GM11168 (cell line): ENCODE data around the gene TOX3.

ENCODE experiments used
- in situ Hi-C: fragments of 300-500 bp; cut with MboI; formaldehyde crosslinking; loops from one replicate; pipeline ENCODE4 v1.12.0; 2022; ENCODE audit warnings: low sequenced_read_pairs; ENCODE audit not compliant: unreplicated experiment

TOX3 gene

DNA sequence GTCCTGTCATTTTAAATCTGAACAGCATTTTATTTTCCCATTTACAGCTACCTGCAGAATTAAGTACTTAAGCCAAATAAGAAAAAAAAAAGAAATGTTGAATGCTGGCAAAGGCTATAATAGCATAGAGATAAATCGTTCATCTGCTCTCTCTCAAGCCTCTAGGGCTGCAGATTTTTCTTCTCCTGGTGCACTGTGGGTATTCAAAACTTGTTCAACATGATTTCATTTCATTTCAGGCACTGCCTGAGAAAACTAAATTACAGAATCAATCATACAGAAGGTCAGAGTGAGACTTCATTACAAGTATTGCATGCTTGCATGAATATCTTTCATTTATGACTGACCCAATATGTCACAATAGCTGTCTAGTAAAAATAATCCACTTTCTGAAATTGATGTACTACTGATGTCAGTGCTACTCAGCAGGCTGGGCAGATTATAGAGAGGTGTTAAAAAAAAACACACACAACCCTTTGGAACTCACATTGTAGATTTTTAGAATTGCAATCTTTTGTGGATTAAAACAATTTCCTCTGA, 86.2 kb downstream of the TOX3 start:
- in situ Hi-C loops = no loop called here

DNA sequence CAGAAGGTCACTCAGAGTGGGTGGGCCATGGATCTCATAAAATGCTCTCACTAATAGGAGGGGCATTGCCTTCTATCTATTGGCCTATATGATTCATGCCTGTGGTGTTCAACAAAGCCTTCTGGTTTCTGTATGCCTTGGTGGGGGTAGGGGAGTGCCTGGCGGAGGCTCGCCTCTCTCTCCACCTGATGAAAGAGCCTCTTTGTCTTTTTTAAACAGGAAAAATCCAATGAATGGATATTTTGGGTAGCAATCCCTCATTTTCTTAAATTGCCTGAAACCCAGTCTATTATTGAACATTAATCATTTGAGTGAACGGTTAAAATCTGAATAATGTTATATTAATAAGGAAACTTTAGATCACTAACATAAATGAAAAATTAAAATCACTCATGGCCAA, 90.6 kb downstream of the TOX3 start:
- in situ Hi-C loops = no loop called here

DNA sequence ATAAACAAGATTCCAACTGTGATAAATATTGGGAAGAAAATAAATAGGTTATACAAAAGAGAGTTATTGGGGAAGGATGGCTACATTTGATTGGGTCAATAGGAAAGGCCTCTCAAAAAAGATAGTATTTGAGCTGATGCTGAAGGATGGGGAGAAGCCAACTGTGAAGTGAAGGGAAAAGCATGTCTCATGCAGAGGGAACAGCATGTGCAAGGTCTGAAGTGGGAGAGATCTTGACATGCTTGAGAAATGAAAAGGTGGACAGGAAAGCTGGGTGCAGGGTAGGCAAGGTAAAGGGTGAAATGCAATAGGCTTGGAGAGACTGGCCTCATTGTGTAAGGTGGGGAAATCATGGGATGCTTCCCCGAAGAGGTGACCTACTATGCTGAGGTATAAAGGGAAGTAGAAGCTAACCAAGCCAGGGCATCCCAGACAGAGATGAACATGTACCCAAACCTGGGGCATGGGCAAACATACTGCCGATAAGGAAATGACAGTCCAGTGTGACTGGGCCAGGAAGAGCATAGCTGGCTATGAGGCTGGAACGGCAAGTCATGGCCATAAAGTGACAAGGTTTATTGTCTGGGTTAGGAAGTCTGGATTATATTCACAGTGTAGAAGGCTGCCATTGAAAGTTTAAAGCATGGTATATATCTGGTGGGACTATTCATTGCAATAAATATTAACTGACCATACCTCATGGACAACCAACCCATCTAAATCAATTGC, 91.2 kb downstream of the TOX3 start:
- in situ Hi-C loops = no loop called here

DNA sequence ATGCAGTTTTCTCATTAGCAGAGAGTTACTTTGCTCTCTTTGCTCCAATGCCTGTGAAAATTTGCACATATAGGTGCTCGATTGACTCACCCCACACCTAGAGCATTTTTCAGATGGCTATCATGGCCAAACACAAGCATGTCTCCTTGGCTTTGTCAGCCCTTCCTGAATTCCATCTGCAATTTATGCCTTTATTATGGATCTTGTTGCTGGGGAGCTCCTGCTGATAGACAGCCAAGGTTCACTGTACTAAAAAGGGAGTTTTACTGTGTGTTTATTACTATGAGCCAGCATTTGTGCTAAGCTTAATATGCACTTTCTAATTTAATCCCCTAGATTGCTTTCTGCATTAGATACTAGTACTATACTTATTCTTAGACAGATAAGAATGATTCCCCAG, 93.3 kb downstream of the TOX3 start:
- in situ Hi-C loops = no loop called here

DNA sequence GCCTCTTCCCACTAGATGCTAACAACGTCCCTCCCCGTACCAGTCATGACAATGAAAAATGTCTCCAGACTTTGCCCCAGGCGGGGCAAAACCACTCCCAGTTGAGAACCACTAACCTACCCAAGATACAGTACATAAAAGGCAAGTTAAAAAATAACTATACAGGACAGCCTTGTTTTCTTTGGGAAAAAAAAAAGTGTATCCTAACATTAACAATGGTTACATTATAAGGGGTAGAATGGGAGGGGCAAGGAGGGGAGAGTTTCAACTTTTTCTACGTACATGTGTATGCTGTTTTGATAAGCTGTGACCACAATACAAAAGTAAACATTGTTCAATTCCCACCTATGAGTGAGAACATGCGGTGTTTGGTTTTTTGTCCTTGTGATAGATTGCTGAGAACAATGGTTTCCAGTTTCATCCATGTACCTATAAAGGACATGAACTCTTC, 94.9 kb downstream of the TOX3 start:
- in situ Hi-C loops = no loop called here

DNA sequence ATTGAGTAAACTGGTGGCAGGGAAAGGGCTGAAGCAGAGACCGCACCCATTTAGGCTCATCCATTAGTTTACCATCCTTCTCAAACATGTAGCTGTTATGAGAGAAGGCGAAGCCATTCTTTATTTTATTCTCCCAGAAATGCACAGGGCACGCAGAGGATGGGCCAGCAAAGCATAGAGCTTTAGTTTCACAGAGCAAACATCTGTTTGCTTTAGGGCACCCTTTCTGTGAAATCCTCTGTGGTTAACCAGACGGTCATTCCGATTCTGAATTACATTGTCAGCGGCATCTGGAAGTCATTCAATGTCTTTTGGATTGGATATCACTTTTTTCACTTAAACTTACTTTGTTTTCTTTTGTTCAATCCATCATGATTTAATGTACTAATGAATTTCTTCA, 96.0 kb downstream of the TOX3 start:
- in situ Hi-C loops = no loop called here

DNA sequence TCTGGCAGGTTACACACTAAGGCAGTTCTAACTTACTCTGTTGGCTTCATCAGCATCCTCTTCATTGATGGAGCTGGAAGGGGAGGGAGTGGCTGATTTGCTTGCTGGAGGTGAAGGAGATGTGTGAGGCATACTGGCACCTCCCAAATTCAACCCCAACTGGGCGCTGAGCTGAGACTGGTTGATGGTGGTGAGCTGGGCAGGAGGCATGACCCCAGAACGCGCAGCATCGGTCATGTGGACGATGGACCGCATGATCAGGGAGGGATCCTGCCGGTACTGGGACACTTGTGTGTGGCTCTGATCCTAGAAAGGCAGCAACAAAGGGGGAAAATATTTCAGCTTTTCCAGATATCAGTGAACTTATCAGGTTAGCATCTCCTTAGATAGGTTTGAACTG, 96.7 kb downstream of the TOX3 start:
- in situ Hi-C loops = no loop called here

DNA sequence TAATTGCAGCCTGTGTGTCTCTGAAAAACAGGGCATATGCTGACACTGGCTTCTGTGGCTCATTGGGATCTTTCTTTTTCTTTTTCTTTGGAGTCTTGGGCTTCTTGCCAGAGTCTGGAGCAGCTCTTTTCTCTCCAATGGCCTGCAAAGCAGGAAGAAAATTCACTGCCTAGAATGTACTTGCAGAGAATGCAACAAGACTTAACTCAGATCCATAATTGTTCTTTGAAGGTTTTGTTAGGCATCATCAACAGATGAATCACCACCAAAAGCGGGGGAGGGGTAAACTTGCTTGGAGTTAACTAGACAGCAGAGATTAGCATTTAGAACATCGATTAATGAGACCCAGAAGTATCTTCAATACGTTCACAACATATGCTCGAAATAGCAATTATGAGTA, 100.9 kb downstream of the TOX3 start:
- in situ Hi-C loops = no loop called here

DNA sequence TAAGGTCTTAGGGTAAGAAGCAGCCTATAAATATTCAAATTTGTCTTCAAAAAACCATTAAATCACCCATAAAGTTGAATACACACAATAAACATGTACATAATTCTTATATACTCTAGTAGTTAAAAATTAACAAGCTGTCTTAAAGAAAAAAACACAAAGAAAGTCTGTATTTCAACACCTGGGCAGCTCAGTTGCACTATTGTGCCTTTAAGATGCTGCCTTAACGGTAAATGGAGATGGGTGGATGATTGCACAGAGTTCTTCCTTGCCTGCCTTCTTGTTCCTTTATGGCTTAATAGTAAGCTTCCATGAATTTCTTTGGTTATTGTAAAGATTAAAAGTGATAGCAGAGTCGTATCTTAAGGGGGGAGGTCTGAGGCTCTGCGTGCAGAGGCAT, 105.1 kb downstream of the TOX3 start:
- in situ Hi-C loops = no loop called here

DNA sequence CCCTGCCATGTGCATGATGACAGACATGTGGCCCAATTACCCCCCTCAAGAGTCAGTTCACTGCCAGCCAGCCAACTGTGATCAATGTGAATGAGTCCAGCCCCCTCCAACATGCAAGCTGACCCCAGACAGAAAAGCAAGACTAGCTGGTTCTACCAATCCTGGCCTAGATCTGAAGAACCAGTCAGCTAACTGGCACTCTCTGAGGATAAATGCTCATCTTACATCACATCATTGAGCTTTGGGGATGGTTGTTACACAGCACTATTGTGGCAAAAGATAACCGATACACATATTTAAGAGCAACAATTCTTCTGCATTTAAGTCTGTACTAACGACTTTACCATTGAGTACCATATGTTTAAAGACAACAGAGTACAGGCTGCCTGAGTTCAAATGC, 106.7 kb downstream of the TOX3 start:
- in situ Hi-C loops = no loop called here

DNA sequence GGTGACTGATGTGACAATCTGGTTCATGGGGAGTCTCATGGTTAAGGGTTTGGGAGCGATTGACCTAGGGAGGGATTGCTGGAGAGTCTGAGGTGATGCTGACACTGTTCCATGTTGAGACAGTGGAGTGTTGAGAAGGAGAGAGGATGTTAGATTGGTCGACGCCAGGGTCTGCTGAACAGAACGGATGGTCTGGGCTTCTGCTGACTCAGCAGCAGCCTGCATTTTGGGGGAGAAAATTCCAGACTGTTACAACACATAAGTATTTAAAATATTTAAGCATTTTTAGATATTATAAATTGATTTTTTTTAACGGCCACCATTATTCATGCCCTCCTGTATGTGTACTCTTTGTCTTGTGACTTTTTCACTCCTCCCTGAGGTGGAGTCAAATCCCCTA, 107.2 kb downstream of the TOX3 start:
- in situ Hi-C loops = no loop called here

DNA sequence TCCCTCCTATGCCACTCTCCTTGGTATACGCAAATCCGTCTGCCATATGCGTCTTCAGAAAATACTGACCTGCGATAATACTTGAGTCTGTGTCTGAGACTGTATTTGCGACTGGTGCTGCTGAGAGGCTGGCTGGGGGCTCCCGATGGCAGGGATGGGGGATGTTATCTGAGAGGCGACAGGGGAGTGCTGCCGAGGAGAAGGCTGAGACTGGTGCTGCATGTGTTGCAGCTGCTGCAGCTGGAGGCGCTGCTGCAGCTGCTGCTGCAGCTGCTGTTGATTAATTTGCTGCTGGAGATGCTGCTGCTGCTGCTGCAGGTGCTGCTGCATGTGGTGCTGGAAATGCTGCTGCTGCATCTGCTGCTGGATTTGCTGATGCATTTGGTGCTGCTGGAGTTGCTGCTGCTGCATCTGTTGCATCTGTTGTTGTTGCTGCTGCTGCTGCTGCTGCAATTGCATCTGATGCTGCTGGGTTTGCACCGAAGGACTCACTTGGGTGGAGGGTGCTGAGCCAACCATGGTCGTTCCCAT, 107.7 kb downstream of the TOX3 start:
- in situ Hi-C loops = no loop called here

DNA sequence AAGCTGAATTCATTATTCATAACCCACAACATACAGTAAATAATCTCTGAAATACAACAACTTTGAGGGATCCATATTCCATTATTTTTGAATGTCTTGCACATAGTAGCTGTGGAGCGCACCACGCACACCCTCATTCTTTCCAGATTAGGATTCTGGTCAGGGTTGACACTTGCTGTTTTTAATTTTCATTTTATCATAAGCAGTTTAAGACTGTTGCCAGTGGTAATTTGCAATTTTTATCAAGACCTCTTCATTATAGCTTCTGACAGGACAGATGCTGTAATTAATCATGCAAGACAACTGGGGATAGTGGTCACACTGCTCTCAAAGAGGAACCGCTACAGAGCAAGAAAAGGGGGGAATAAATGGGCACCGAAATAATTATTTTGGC, 109.7 kb downstream of the TOX3 start:
- in situ Hi-C loops = no loop called here

DNA sequence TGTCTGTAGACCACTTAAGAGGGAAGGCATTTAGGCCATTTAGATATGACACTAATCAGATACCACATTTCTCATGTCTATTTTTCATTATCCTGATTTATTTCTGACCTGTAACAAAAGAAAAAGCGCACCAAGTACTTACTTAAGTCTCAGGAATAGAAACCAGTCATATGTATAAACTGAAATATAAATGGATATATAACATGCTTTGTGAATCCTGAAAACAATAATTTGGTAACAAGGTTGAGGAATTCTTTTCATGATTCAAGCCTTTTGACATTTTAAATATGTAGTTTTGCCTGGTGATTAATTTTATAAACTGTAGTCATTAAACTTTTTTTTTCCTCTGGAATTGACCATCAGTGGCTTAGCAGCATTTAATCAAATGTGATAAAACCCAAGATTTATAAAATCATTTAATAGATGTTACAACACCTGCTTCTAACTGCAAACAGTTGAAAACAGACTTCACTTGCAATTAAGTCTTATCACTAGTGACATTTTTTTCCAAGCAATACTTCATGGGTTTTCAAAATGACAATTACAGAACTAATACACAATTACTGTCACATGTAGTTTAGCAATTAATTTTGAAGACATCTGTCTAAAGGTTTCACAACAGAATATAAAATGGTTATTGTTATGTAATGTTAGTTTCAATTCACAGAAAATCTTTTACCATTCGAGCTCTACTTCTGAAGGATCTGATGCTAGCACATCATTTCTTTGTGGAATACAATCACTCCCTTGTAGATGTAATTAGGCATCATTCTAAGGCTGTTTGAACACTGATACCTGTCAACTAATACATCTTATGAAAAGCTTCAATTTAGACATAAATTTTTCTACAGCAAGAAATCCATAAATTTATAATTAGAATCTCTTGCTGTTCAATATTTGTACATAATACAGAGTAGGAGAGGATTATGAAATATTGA, 110.3 kb downstream of the TOX3 start:
- in situ Hi-C loops = no loop called here

DNA sequence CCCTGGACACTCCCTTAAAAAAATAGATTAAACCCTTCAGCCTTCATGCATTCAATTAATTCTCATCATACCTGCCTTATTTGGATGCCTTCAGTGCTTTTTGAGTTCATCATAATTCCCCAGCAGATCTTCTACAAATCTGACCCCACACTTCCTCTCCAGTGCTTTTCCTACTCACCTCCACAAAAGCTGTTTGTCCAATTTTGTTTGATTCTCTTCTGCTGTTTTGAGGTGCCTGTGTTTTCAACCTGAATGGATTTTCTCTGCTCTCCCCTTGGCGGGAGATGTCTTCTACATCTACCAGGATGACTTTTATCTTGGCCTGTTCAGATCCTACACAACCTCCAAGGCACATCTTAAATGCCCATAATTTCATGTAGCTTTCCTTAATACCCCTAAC, 112.7 kb downstream of the TOX3 start:
- in situ Hi-C loops = no loop called here

DNA sequence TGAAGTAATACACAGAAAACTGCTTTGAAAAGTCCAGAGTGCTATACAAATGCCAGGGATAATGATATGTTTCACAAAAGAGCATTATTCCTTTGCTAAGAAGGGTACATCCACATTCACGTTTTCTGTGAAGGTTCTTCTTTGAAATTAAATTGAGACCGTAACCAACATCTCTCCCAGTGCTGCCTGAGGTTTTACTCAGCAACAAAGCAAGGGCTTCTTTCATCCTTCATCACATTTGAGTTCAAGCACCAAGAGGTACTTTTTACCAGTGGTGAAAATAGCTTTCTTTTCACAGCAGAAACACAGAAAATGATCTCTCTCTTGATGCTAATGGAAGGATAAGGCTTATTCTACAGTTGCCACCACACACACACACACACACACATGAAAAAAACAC, 113.3 kb downstream of the TOX3 start:
- in situ Hi-C loops = no loop called here

DNA sequence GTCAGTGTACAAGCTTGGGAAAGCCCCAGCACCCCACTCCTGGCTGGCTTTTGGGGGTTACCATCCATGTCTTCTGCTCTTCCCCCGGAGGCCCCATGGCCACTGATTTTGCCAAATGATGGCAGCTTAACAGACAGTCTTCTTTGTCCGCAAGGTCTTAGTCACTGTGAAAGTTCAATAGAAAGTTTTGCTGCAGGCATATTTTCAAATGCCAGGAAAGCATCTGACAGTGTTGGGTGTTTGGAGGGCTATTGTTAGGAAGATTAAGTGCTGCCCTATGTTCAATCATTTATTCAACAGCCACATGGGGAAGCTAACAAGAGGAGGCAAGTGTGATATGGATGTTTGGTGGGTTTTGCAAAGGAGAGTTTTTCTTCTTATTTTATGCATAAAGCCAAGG, 122.4 kb downstream of the TOX3 start:
- in situ Hi-C loops = no loop called here

DNA sequence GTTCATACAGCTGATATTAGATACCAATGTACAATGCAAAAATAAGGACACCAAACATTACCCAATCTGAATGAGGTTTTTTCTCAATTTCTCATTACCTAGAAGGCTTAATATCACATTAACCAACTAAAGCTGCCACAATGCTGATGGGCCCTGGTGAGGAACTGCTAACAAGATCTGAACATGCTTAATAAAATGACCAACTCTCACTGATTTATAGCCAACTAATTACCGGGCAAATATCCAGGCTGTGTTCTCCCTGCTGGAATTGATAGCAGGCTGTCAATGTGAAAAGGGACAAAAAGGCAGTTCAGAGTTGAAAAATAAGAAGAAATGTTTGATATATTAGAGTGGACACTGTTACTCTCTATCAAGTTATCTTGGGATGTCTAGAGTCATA, 124.6 kb downstream of the TOX3 start:
- in situ Hi-C loops = no loop called here

DNA sequence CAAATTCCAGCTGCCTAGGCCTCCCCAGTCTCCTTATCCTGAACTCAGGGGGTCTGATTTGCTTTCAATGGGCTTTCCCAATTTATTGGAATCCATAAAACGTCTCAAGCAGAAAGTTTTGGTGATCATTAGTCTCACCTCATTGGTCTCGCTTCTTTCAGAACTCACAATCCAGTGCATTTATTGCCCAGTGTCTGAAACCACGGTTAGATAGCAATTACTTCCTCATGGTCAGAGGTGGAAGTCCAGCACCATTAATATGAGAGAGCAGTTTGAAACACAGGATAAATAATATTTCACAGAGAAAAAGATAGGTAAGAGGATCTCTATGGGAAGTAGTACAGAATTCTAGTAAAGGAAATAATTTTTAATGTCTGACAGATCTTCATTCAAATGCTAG, 128.7 kb downstream of the TOX3 start:
- in situ Hi-C loops = no loop called here

DNA sequence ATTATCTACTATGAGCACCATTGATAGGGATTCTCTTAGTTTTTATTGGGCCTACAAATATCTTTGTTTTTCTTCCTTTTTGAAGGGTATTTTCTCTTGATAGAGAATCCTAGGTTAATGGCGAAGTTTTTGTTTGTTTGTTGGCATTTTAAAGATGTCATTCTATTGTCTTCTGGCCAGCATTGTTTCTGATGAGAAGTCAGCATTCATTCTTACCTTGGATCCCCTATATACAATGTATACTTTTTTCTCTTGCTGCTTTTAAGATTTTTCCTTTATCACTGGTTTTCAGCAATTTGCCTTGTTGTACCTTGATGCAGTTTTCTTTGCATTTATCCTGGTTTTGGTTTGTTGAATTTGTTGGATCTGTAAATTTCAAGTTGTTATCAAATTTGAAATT, 130.1 kb downstream of the TOX3 start:
- in situ Hi-C loops = no loop called here

DNA sequence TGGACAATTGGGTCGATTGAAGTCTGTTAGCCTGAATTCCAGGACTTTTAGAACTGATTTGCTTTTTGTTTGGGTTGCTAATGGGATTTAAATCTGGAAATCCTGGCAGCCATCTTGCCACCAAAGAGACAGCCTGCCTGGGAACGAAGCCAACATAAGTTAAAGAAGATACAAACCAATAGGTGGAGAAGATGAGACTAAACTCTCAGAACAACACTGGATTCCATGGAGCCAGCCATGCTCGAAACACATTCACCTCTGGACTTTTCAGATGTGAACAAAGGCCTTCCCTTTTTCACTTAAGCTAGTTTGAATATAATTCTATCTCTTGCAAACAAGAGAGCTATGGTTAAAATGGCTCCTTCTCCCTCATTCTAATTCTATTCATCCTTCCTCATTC, 135.9 kb downstream of the TOX3 start:
- in situ Hi-C loops = no loop called here
